ENCODE results near the gene KCNMB3.
"Not testable (repeated sequence)": the region's sequence is repeated elsewhere in the genome, so short reads cannot be mapped to it uniquely, and the experiment has no call there.

The KCNMB3 gene

GRCh38 chr3:179265092-179265491 lies 14.2 kb upstream of the KCNMB3 start:
- no peak for DNase-seq (ENCODE audit: low read depth)
- TF ChIP-seq CTCF (conservative IDR thresholded peaks at IDR 0.05; ENCODE audit: low read depth, low read length) = no peak
- no peak overlapping the region for H3K4me3 ChIP-seq (ENCODE audit: low read depth, low read length)

- no peak overlapping the region for H3K4me3 ChIP-seq (ENCODE audit: low read depth, low read length)
- DNase-seq (ENCODE audit: low read depth) = no peak
- TF ChIP-seq CTCF (conservative IDR thresholded peaks at IDR 0.05; ENCODE audit: low read depth, low read length) = no peak
Measured at GRCh38 chr3:179264449-179264848, 13.5 kb upstream of the KCNMB3 start.

GRCh38 chr3:179263134-179263533 lies 12.2 kb upstream of the KCNMB3 start:
- no peak overlapping the region for H3K4me3 ChIP-seq (ENCODE audit: low read depth, low read length)
- TF ChIP-seq CTCF (conservative IDR thresholded peaks at IDR 0.05; ENCODE audit: low read depth, low read length) = no peak

GRCh38 chr3:179260949-179261765 lies 10.2 kb upstream of the KCNMB3 start:
- TF ChIP-seq CTCF (conservative IDR thresholded peaks at IDR 0.05; ENCODE audit: low read depth, low read length) = no peak
- peak; percentile 66 for DNase-seq (ENCODE audit: low read depth)
- peak overlapping the region; percentile 64 for H3K4me3 ChIP-seq (ENCODE audit: low read depth, low read length)

More at GRCh38 chr3:179263134-179263533, 12.2 kb upstream of the KCNMB3 start:
- no peak for DNase-seq (ENCODE audit: low read depth)

GRCh38 chr3:179259959-179260756 lies 9.2 kb upstream of the KCNMB3 start:
- H3K4me3 ChIP-seq (ENCODE audit: low read depth, low read length); DNase-seq (ENCODE audit: low read depth): not testable (repeated sequence)

- H3K4me3 ChIP-seq (ENCODE audit: low read depth, low read length) = no peak overlapping the region
- TF ChIP-seq CTCF (conservative IDR thresholded peaks at IDR 0.05; ENCODE audit: low read depth, low read length) = no peak
Measured at GRCh38 chr3:179258820-179259219, 7.9 kb upstream of the KCNMB3 start.

GRCh38 chr3:179257742-179258141 lies 6.8 kb upstream of the KCNMB3 start:
- not testable (repeated sequence) for DNase-seq (ENCODE audit: low read depth); H3K4me3 ChIP-seq (ENCODE audit: low read depth, low read length)

More at GRCh38 chr3:179258820-179259219, 7.9 kb upstream of the KCNMB3 start:
- no peak for DNase-seq (ENCODE audit: low read depth)

Data from choroid plexus epithelial cell (primary cell).